NCI-H226 (cell line): ENCODE measurements around the gene OPCML.

Experiments used
- DNase-seq: peaks from one replicate; pipeline ENCODE4 v3.0.0-alpha.2; 2015

The OPCML gene

GRCh38 chr11:132911186-132911585, 621.1 kb downstream of the OPCML start:
- DNase-seq = no peak

- no peak for DNase-seq
Observed at GRCh38 chr11:132910011-132910760, 622.1 kb downstream of the OPCML start.

DNA sequence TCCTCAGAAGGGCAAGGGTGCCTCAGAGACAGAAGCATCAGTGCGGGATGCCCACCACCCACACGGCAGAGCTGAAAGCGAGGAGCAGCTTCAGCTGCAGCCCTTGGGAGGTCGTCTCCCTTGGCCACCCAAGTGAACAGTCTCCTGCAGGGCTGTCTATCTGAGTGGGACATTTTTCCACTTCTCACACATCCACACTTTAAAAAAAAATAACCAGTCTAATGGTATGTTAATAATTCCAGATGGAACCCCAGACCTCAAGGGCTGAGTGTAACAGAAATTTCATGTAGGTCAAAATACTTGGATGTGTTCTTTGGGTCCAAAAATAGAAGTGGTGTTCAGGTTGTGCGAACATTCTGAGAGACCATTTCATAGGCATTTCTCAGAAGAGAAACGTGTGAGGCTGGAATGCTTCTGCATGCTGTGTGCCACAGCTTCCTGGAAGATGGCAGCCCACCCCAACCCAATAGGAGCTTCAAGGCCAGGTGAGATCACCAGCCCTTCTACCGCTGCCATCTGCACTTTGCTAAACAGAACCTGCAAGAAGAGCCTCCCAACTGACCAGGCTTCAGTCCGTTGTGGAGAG, 623.2 kb downstream of the OPCML start:
- DNase-seq = no peak

GRCh38 chr11:132908414-132908810, 623.9 kb downstream of the OPCML start:
- DNase-seq = no peak

DNA sequence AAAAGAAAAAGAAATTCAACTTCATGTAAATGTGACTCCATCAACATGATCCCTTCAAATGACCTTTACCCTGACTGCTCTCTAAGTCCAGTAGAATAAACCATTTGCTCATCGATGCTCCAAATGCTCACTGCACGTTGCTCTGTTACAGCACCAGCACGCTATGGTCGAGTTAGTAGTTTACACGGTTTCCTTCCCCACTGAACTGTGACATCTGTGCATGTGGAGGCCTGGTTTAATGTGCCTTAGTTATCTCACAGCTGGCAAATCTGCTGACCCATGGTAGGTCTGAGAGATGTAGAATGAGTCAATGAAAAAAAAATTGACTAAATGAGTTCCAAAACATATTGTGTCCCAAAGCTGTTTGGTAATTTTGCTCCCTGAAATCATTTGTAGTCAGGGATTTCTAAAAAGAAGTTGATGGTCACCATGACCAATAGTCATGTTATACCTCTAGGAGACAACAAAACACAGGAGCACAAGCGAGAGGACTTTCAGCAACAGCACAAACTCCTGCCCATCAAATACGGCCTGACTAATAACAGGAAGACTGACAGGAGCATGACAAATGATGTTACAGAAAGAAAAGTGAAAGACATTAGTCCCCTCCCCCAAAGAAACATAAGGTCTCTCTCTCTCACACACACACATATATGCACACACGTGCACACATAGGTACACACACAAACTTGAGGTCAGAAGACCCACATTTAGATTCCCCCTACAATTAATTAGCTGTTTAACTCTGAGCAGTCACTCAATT, 624.5 kb downstream of the OPCML start:
- DNase-seq = no peak

DNA sequence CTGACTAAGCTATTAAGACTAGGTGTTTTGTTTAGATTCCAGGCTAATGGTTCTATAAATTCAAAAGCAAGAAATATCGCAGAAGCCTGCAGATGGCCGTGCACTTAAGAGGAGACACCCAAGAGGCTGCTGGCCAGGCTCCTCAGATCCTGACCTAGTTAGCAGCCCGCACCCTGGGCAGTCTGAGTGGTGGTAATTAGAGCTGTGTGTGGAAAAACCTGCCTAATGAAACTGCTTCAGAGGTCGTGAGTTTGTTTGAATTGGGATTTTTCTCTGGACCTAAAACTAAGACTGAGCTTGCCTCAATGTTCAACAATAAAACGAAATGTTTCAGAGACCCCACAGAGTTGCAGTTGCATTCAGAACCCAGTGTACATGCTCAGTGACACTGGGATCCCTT, 627.7 kb downstream of the OPCML start:
- DNase-seq = no peak

- DNase-seq = no peak
Observed at GRCh38 chr11:132904091-132904490, 628.2 kb downstream of the OPCML start.

- DNase-seq = no peak
Observed at GRCh38 chr11:132901638-132902471, 630.4 kb downstream of the OPCML start.

- DNase-seq = no peak
Observed at GRCh38 chr11:132898676-132899075, 633.6 kb downstream of the OPCML start.

GRCh38 chr11:132898021-132898420, 634.3 kb downstream of the OPCML start:
- no peak for DNase-seq

- no peak for DNase-seq
Observed at GRCh38 chr11:132895340-132895739, 637.0 kb downstream of the OPCML start.

DNA sequence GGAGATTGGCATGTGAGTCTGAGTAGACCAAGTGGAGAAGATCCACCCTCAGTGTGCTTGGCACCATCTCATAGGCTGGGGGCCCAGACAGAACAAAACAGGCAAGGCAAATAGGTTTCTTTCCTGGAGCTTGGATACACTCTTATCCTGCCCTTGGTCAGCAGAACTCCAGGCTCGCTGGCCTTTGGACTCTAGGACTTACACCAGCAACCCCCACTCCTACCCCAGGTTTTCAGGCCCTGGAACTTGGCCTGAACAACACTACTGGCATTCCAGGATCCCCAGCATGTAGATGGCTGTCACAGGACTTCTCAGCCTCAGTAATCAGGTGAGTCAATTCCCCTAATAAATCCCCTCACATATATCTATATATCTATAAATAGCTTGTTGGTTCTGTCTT, 637.7 kb downstream of the OPCML start:
- no peak for DNase-seq

- DNase-seq = no peak
Observed at GRCh38 chr11:132892876-132893275, 639.4 kb downstream of the OPCML start.

GRCh38 chr11:132888226-132888625, 644.1 kb downstream of the OPCML start:
- DNase-seq = no peak

GRCh38 chr11:132886335-132886734, 646.0 kb downstream of the OPCML start:
- no peak for DNase-seq

DNA sequence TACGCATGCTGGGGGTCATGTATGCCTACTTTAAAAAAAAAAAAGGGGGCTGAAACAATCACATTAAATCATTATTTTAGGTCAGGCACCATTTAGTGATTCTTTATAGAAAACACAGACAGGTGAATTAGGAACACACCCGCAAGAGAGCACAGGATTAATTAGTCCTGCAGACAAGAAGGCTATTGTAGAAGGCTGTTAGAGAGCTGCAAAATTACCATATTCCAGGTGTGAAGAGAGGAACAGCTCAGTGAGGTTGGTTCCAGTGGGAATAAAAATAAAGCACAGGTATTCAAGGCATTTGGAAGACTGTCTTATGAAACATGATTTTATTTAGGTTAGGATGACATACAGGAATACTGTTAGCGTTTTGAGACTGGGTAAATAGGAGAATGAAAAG, 649.1 kb downstream of the OPCML start:
- no peak for DNase-seq

DNA sequence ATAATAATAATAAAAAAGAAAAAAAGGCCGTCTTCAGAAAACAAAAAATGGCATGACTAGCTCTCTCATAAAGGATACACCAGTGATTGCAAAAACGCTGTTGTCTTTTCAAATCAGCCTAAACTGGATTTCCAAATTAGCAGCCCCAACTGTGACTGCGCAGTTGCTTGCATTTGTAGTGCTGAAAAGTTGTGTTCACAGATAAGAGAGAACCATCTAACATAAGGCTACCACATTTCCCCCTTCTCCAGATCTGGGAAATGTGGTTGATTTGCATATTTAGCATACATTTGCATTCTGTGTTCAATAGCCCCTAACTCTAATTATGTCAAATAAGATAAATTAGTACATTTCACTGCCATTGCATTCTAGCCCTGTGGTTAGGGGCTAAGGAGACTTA, 650.7 kb downstream of the OPCML start:
- no peak for DNase-seq

DNA sequence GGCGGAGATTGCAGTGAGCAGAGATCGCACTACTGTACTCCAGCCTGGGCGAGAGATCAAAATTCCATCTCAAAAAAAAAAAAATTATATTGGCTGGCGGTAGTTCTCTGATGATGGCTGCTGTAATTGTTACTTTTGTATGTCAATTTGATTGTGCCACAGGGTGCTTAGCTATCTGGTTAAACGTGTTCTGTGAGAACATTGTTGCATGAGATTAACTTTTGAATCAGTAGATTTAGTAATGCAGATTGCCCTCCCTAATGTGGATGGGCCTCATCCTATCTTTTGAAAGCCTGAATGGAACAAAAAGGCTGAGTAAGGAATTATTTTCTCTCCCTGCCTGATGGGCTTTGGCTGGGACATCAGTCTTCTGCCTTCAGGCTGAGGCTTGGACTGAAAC, 654.2 kb downstream of the OPCML start:
- DNase-seq = no peak

GRCh38 chr11:132876705-132877104, 655.6 kb downstream of the OPCML start:
- DNase-seq = no peak

DNA sequence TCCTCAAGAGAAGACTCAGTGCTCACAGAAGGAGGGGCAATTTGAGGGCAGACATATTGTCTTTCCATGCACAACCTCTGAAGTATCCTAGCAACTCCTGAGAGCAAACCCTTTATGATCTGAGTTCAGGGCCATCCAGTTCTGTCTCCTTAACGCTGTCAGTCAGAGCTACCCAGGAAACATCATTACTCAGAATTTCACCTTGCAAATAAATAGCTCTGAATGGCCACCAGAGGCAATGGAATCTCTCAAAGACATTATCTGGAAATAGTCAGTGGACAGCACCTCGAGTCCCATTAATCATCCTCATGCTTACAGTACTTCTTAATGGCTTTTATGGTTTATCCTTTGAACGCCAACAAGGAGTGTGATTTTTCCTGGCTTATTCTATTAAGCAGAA, 656.1 kb downstream of the OPCML start:
- no peak for DNase-seq

- DNase-seq = no peak
Observed at GRCh38 chr11:132874638-132875037, 657.7 kb downstream of the OPCML start.

DNA sequence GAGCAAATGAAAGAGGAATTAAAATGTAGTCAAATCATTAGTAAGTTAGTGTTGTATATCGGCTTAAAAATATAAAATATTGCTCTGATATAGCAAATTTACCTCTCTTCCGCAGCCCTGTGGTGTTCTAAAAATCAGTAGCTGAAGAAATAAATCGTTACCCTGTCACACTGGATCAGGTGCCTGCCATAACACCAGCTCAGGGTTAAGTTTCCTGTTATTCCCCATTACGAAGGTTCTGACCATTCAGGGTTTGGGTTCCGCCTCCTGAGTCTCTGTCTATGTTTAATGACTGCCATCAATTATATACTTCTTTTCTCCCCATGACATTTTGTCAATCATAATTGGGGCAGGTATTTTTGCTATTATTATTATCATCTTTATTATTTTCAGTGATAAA, 658.5 kb downstream of the OPCML start:
- DNase-seq = no peak

DNA sequence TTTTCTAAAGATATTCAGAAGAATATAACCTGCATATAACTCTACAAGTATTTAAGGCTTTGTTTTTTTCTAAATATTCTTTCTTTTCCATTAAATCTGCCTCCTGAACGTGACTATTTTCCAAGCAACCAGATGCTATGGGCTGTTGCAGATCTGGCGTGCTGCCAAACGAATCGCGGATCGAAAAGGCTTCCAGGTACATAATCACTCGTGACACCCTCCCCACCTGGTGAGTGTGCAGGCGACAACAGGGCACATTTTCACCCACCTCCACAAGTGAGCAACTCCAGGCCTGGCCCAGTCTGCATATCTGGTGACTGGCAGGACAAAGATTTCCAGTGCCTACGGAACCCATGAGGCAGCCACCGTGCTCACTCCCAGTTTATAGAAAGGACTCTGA, 660.1 kb downstream of the OPCML start:
- DNase-seq = no peak
